B cell (primary cell): ENCODE measurements around the gene DEFB128. TPM values are rescaled to one million over a fixed set of nuclear protein-coding genes. Genes with fewer than 3 reads are reported as not detected.

Experiments
- ATAC-seq: fragments of 200-7000 bp; cut with Tn5 transposase; one replicate; pipeline ENCODE4 v1.10.0; 2021; ENCODE audit warnings: low read depth, mild to moderate bottlenecking, moderate number of reproducible peaks, moderate library complexity
- CTCF ChIA-PET: fragments of 350-600 bp; sonication (Branson Sonifier 250); formaldehyde crosslinking; loops from one replicate; lab custom pipeline; 2021; ENCODE audit warnings: antibody characterized with exemption, inconsistent platforms; lab: Charles Lee
- POLR2A ChIA-PET: fragments of 350-600 bp; sonication (Branson Sonifier 250); formaldehyde crosslinking; loops from one replicate; lab custom pipeline; 2021; ENCODE audit warnings: antibody characterized with exemption; lab: Charles Lee
- DNase-seq: peaks from one replicate; pipeline ENCODE4 v3.0.0; 2013
- H2AFZ ChIP-seq: 2 replicates; pipeline ENCODE4 v1.6.1; 2012; ENCODE audit warnings: mild to moderate bottlenecking, low read depth, low read length; ENCODE audit not compliant: insufficient read depth, poor library complexity, severe bottlenecking
- H3K27ac ChIP-seq, 2 donors: 1 replicate in 1 of 2; 2 replicates in 1 of 2; pipeline ENCODE4 v1.5.1; 2012 to 2013; ENCODE audit warnings: low read length in 2 of 2, mild to moderate bottlenecking in 2 of 2, moderate library complexity in 1 of 2
- H3K27me3 ChIP-seq, 4 experiments: fragments of 200-600 bp in 1 of 4; sonication (generic) in 1 of 4; replicated peaks in 1 of 4; 1 replicate in 2 of 4; 2 replicates in 2 of 4; pipeline versions ENCODE4 v1.6.1 to v1.7.0; 2013 to 2016; ENCODE audit warnings: low read length in 3 of 4, mild to moderate bottlenecking in 2 of 4, mixed read lengths in 1 of 4, moderate library complexity in 1 of 4; ENCODE audit not compliant: insufficient read depth in 4 of 4, control insufficient read depth in 3 of 4; ENCODE audit errors: control extremely low read depth in 1 of 4
- H3K36me3 ChIP-seq, 2 experiments: replicated peaks in 1 of 2; 1 replicate in 1 of 2; 2 replicates in 1 of 2; pipeline versions ENCODE4 v1.6.1 to v1.7.1; 2013; ENCODE audit warnings: low read length in 1 of 2; ENCODE audit not compliant: insufficient read depth in 2 of 2, control insufficient read depth in 1 of 2; ENCODE audit errors: control extremely low read depth in 1 of 2, extremely low read depth in 1 of 2
- H3K4me1 ChIP-seq, 2 donors: fragments of 200-600 bp in 1 of 2; sonication (generic) in 1 of 2; 1 replicate in 1 of 2; 2 replicates in 1 of 2; pipeline versions ENCODE4 v1.5.1 to v1.6.1; 2013 to 2017; ENCODE audit warnings: low read length in 2 of 2; ENCODE audit not compliant: control insufficient read depth in 2 of 2, insufficient read depth in 2 of 2
- H3K4me2 ChIP-seq: replicated peaks from 2 replicates; pipeline ENCODE3; 2012; ENCODE audit warnings: mild to moderate bottlenecking, low read depth, low read length; ENCODE audit not compliant: poor library complexity, severe bottlenecking
- H3K4me3 ChIP-seq, 5 experiments: fragments of 200-600 bp in 1 of 5; sonication (generic) in 1 of 5; 1 replicate in 3 of 5; 2 replicates in 2 of 5; pipeline versions ENCODE4 v1.5.1 to v1.7.0; 2011 to 2016; ENCODE audit warnings: low read length in 4 of 5, mild to moderate bottlenecking in 4 of 5, low read depth in 2 of 5, control low read depth in 1 of 5, moderate library complexity in 1 of 5; ENCODE audit not compliant: insufficient read depth in 1 of 5; ENCODE audit errors: control extremely low read depth in 1 of 5, extremely low read depth in 1 of 5
- H3K79me2 ChIP-seq: fragments of 200-600 bp; sonication (generic); one replicate; pipeline ENCODE4 v1.6.0; 2016; ENCODE audit warnings: low read length; ENCODE audit not compliant: control insufficient read depth, insufficient read depth
- H3K9ac ChIP-seq: fragments of 200-600 bp; sonication (generic); 2 replicates; pipeline ENCODE4 v1.6.1; 2017; ENCODE audit warnings: mild to moderate bottlenecking, low read length, moderate library complexity
- H3K9me3 ChIP-seq, 3 donors: one replicate each; pipeline versions ENCODE4 v1.6.1 to v1.7.1; 2013; ENCODE audit warnings: low read length in 2 of 3; ENCODE audit not compliant: control insufficient read depth in 2 of 3, insufficient read depth in 1 of 3; ENCODE audit errors: control extremely low read depth in 1 of 3
- H4K20me1 ChIP-seq: 2 replicates; pipeline ENCODE4 v1.6.0; 2012; ENCODE audit warnings: mild to moderate bottlenecking, low read length; ENCODE audit not compliant: insufficient read depth, control insufficient read depth, poor library complexity, severe bottlenecking
- H3K27ac Mint-ChIP-seq: one replicate; pipeline ENCODE4 v1.8.0; 2021; ENCODE audit warnings: mixed read lengths
- H3K27me3 Mint-ChIP-seq: one replicate; pipeline ENCODE4 v1.8.0; 2021; ENCODE audit warnings: mixed read lengths
- H3K4me1 Mint-ChIP-seq: one replicate; pipeline ENCODE4 v1.8.0; 2021; ENCODE audit warnings: mixed read lengths
- H3K4me3 Mint-ChIP-seq: one replicate; pipeline ENCODE4 v1.8.0; 2021; ENCODE audit warnings: mixed read lengths
- H3K9me3 Mint-ChIP-seq: one replicate; pipeline ENCODE4 v1.8.0; 2022; ENCODE audit warnings: mixed read lengths; ENCODE audit not compliant: insufficient read depth
- CTCF ChIP-seq: fragments of 200-600 bp; IDR thresholded peaks from one replicate; pipeline ENCODE4 v1.8.0; 2022; ENCODE audit warnings: antibody characterized with exemption, mild to moderate bottlenecking
- EZH2 ChIP-seq: IDR thresholded peaks from 2 replicates; pipeline ENCODE4 v1.6.1; 2012; ENCODE audit warnings: borderline replicate concordance, low read depth, mild to moderate bottlenecking, moderate library complexity, low read length; ENCODE audit not compliant: insufficient read depth, poor library complexity, severe bottlenecking
- WGBS: methylation state at CpG from one replicate; pipeline ENCODE4 v1.1.5; 2013; ENCODE audit warnings: missing lambda C conversion rate; ENCODE audit not compliant: insufficient coverage; 5-methylcytosine and 5-hydroxymethylcytosine counted together
- intact Hi-C: fragments of 100-400 bp; cut with micrococcal nuclease; formaldehyde crosslinking; loops from one replicate; pipeline ENCODE4 v1.10.0; 2022
- polyA plus RNA-seq: library from polyadenylated mRNA; depleted of rRNA; stranded (reverse); fragments of >200 nt; gene quantifications from 2 replicates; pipeline ENCODE4 v1.2.3, GENCODE V29; 2012
- total RNA-seq, 2 donors: library from RNA; stranded (reverse); fragments of 120-200 nt in 1 of 2; gene quantifications; 1 replicate in 1 of 2; 2 replicates in 1 of 2; pipeline versions ENCODE4 v1.2.3 to v1.2.4, GENCODE V29; 2013 to 2022

The DEFB128 gene
- total and polyA plus RNA-seq, 2 donors (not counting 1 experiment from before 2014, with no cell fraction given) = not detected

- ATAC-seq (no peak), DNase-seq (no peak)
- H3K4me1 Mint-ChIP-seq = no peaks in the 10 kb centered on the region
- no peak overlapping the region for H3K27ac Mint-ChIP-seq
- no peak overlapping the region for H3K4me3 Mint-ChIP-seq
- Histone ChIP-seq H3K27ac (no peak overlapping the region), H3K9me3 (peaks cover 0 to 5% (median 2%) of the 10 kb centered on the region in 3 donors), H3K4me1 (no peaks in the 10 kb centered on the region), H3K79me2 (no peaks in the 10 kb centered on the region), H3K4me2 (no peak overlapping the region), H2AFZ (no peak overlapping the region), H3K4me3 (no peak overlapping the region), H3K9ac (no peak overlapping the region), H3K27me3 (peaks cover 0 to 9% (median 4%) of the 10 kb centered on the region in 4 experiments), H3K36me3 (no peaks in the 10 kb centered on the region), H4K20me1 (no peaks in the 10 kb centered on the region)
- intact Hi-C loops = no loop called here
- POLR2A ChIA-PET = no interaction called here
- no peaks in the 10 kb centered on the region for H3K9me3 Mint-ChIP-seq
- TF ChIP-seq EZH2 (no peak), CTCF (no peak)
- peaks cover 54% of the 10 kb centered on the region for H3K27me3 Mint-ChIP-seq
- CTCF ChIA-PET = no interaction called here
- 58% methylated on average over 4 of the region's 4 CpGs for WGBS
Observed at GRCh38 chr20:199996-200395, 10.5 kb upstream of the DEFB128 start.

GRCh38 chr20:198225-198624, 8.7 kb upstream of the DEFB128 start:
- ChIA-PET CTCF (no interaction called here), POLR2A (no interaction called here)
- no peak for TF ChIP-seq EZH2
- no peak for TF ChIP-seq CTCF
- Histone ChIP-seq H3K36me3 (no peaks in the 10 kb centered on the region), H2AFZ (no peak overlapping the region), H4K20me1 (no peaks in the 10 kb centered on the region), H3K79me2 (no peaks in the 10 kb centered on the region), H3K9me3 (peaks cover 0 to 5% (median 2%) of the 10 kb centered on the region in 3 donors), H3K9ac (no peak overlapping the region), H3K27me3 (peaks cover 0 to 9% (median 4%) of the 10 kb centered on the region in 4 experiments), H3K4me3 (no peak overlapping the region), H3K4me1 (no peaks in the 10 kb centered on the region), H3K4me2 (no peak overlapping the region), H3K27ac (no peak overlapping the region)
- Mint-ChIP-seq H3K9me3 (no peaks in the 10 kb centered on the region), H3K4me1 (no peaks in the 10 kb centered on the region), H3K27ac (no peak overlapping the region), H3K27me3 (peaks cover 40% of the 10 kb centered on the region), H3K4me3 (no peak overlapping the region)
- DNase-seq (no peak), ATAC-seq (no peak)
- intact Hi-C loops = no loop called here
- WGBS = no CpG with 5 or more reads among the region's 1 CpG
